SHP77 (cell line): Measurements from ENCODE around the gene APH1B.
"Not testable (repeated sequence)": the region's sequence is repeated elsewhere in the genome, so short reads cannot be mapped to it uniquely, and the experiment has no call there.

Source experiments
- DNase-seq, 2 experiments: peaks; one replicate each; lab custom pipeline; 2025; lab: John Stamatoyannopoulos, UW

The APH1B gene

DNA sequence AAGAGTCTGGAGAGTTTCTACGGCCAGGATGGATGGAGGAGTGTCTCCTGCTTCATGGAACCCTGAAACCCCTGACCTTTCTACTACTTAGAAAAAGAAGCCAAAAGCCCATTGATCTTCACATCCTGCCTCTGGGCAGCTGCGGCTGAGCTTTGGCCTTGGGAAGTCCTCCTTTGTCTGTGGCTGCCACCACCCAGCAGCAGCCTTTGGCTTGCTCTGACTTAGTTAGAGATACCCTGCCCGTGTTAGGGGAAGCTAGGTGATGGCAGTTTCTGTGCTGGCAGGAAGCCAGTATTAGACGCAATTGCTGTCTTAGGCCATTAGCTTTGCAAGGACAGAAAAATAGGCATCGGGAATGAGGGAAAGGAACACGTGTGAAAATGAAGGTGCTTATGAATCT lies 18.8 kb downstream of the APH1B start:
- peak; percentile 17 to 33 for DNase-seq

DNA sequence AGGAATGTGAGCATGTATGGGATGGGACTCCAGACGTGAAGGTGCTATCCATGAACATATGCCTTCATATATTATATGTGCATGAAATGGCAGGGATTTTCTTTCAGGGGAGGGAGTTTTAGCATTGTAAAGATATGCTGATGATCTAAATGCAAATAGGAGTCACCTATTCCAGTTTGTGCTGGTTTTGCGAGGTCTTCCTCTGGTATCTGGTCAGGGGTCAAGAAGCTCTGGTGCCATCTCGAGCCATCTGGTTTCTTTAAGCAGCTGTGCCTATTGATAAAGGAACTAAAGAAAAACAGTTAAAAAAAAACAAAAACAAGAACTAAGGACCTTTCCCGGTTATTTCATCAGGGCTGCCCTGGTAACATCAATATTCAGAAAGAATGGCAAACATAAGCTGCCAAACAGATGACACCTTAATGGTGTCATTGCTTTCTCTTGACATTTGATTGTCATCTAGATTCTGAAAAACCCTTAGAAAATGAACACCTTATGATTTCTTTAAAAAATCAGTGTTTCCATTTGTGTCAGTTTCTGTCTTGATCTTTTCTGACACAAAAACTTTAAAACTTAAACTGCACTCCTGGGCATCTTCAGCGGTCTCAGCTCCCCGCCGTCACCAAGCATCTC lies 22.7 kb downstream of the APH1B start:
- DNase-seq = no peak

DNA sequence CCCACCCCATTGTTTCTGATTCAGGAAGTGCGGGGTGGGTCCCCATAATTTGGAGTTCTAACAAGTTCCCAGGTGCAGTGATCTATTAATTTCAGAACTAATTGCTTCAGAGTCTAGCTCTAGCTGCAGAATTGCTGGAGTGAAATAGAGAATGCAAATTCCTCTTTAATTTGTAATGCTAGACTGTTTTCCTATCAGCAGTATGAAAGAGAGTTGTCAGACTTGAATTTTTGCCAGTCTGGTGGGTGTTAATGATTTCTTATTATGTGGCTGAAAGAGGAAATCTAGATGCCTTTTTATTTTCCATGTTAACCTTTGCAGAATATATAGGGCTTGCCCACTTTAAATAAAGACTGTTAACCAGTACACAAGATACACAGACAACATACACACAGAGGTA lies 23.7 kb downstream of the APH1B start:
- DNase-seq = no peak

DNA sequence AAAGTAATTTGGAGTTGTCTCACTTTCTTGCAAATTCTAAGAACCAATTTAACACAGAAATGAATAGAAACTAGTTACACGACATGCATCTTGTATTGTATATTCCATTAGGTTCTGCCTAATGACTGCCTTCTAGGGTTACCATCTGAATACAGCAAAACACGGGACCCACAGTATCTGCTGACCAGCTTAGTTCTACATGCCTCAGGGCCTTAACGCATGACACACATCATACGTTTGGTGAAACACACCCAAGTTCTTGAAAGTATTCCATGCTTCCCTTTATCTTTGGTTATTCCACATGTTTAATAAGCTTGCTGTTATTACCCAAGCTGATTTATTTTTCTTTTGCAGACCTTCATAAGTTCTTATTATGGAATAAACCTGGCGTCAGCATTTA lies 27.9 kb downstream of the APH1B start:
- no peak for DNase-seq

DNA sequence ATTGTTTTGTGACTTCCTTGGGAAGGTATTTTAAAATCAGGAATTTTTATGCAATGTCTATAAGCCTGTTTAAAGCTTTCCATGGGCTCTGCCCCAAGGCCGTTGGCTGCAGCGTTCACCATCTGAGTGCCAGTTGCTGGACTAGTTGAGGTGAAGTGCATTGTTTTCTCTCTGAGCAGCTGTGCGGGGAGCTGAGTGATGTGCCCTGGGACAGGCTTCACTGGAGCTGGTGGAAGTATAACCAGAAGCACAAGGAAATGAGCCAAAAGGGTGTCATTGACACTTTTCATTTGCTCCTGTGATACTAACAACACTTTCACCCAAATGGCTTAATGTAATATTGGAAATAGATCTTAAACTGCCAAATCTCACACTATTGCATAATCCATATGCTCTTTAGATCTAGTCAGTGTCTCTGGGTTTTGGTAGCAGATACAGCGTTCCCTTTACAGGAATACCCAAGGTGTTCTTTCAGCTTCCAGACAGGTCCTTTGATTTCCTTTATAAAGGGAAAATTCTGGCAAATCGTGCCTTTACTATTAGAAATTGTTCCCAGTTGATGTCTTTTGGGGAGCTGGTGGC lies 29.2 kb downstream of the APH1B start:
- no peak for DNase-seq

DNA sequence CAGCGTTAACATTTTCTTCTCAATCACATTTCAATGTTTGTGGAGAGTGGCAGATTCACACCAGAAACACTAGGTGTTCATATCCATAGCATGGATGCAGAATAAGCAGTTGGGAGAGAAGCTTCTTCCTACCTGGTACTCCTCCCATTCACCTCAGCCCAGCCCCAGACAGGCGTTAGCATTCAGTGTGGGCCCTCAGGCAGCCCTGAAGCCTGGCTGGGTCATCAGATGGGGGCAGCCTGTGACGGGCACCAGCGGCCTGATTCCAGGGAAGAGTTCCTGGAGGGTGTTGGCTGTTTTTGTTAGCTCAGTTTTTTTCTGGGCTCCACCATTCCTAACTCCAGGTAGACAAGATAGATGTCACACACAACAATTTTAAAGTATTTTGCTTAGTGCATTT lies 31.1 kb downstream of the APH1B start:
- DNase-seq = no peak

DNA sequence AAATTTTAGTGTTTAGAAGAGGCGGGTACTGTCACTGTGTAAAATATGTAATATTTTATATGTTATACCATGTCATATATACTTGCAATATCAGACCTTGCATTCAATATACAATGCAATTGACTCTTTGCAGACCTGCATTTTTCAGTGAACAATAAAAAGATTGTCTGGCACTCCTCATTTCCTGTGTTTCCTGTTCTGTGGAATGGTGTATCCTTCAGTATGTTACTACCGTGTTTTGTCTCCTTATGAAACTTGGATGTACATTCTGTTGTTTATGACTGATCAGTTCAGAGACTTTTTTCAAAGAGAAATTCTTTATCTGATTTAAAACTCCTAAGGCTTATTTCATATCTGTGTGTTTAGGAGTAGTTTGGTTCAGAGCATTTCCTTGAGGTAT lies 31.5 kb downstream of the APH1B start:
- DNase-seq = no peak

DNA sequence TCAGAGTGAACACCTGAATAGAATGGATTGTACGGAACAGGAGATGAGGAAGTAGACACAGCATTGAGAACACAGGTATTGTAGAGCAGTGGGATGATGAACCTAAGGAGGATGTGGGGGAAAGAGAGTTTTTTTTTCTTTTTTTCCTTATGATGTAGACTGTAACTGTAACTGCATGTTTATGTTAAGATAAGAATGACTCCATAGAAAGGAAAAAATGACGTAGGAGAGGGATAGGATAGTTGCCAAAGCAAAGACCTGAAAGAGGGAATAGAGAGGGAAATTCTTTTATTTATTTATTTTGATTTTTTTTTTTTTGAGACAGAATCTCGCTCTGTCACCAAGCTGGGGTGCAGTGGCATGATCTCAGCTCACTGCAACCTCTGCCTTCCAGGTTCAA lies 33.2 kb downstream of the APH1B start:
- DNase-seq = no peak

DNA sequence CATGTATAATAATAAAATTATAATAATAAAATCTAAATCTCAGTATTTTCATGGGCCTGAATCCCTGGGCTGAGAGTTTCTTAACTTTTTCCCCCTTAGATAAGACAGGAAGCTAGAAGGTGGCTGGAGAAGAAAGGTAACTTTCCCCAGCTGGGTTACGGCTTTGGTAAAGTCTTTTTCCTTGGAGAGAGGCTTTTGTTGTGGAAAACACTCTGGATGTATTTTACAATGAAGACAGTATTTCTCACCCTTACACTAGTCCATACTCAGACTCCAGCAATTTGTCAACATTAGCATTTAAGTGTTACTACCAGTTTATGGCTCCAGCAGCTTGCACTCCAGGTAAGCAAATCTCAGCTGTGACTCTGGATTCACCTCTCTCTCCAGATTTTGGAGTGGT lies 34.9 kb downstream of the APH1B start:
- DNase-seq = no peak

DNA sequence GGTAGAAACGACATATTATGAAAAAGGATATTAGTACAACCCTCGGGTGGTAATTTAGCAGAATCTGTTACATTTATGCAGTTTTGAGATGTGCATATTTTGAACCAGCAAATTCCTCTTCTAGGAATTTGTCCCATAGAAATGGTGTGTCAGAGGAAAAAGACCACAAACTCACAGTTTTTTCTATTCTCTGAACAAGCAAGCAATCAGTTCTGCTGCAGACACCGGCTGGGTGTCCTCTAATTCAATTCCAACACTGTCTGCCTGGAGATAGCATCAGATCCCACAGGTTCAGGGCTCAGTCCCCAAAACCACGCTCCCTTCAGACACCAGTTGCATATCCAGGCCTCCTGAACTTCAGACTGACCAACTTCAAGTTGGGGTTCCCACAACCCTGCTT lies 36.4 kb downstream of the APH1B start:
- DNase-seq = no peak

DNA sequence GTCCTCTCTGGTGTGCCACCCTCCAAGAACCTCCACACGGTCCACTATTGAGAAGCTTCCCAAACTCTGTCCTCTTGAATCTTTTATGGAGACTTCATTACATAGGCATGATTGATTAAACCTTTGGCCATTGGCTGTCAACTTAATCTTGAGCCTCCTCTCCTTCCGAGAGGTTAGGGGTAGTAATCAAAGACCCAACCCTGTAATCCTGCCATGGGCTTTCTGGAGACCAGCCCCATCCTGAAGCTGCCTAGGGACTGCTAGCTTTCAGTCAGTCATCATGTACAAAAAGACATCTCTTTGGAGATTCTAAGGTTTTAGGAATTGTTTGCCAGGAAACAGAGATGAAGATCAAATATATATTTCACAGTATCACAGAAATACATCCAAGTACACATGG lies 37.0 kb downstream of the APH1B start:
- DNase-seq = no peak

DNA sequence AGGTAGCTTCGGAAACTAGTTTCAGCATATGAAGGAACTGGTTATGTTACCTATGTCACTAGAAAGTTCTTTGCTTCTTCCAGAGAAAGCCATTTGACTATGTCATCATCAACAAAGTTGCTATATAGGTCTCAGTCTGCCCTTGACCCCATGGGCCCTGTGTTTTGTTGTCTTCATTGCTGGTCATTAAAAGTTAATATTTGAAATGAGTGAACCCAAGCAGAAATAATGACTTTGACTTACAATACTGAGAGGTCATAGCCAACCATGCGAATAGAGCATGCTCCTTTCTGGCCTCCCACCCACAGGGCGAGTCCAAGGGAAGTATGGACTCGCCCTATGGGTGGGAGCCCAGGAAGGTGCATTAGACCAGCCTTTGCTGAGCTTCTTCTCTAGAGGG lies 40.9 kb downstream of the APH1B start:
- no peak for DNase-seq

DNA sequence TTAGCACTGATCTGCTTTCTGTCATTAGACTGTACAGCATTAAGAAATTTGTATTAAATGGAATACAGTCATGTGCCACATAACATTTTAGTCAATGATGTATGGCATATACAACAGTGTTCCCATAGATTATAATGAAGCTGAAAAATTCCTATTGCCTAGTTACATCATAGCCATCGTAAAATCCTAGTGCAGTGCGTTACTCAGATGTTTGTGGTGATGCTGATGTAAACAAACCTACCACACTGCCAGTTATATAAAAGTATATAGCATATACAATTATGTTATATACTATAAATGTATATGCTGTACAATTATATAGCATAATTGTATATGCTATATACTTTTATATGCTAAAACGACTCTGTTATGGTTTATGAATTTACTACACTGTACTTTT lies 41.7 kb downstream of the APH1B start:
- DNase-seq = no peak

DNA sequence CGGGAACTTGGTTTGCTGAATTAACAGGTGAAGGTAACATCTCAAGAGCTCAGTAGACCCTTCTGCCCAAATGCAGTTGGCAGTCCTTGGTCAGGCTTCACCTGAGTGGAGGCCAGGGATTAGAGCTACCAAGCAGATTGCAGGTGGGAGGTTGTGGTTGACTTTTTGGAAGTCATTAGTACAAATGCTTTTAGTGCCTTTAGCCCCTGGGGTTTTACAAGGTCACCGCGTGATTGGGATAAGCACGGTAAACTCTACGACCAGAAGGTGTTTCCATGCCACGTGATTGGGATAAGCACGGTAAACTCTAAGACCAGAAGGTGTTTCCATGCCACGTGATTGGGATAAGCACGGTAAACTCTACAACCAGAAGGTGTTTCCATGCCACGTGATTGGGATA lies 43.0 kb downstream of the APH1B start:
- not testable (repeated sequence) for DNase-seq

DNA sequence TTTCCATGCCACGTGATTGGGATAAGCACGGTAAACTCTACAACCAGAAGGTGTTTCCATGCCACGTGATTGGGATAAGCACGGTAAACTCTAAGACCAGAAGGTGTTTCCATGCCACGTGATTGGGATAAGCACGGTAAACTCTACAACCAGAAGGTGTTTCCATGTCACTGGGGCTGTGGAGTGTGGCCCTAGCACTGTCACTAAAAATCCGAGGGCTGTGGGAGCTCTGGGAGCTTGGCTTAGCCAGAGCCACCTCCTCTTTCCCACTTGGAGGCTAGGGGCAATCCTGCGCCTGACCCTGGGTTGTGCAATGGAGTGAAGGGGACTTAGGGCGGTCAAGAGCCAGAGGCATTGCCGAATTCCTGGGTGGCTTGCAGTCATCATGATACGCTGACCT lies 43.6 kb downstream of the APH1B start:
- DNase-seq = not testable (repeated sequence)

DNA sequence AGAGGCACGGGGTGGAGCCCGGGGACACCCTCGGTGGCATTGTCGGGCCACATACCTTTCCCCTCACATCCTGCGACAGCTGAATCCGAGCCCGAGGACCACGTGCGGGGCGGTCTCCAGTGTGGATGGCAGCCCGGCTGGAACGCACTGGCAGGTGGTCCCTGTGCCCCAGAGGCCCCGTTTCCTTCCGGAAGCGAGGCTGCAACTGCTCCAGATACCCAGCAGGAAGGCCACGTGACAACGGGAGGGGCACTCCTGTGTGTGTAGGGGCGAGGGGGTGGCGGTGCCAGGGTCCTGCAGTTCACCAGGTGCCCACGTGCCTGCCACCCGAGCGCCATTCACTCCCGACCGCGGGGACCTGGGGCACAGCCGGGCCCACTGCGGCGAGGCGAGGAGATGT lies 44.1 kb downstream of the APH1B start:
- DNase-seq = no peak

DNA sequence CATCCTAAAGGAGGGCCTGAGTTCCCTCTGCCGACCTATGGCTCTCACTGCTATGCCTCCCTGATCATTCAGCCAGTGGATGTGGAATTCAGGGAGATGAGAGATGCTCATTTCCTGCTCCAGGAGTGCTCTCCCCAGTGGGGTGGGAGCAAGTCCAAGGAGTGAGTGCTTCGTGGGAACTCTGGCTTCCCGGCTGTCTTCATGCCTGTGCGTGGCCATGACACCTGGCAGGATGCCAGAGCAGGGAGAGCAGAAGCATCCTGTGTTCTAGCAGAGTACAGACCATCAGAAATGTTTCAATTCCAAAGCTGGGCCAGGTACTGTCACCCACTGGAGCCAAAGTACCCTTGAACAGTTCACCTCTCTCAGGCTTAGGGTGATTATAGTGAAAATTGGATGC lies 45.1 kb downstream of the APH1B start:
- peak in 1 of 2 experiments; percentile 36 for DNase-seq

DNA sequence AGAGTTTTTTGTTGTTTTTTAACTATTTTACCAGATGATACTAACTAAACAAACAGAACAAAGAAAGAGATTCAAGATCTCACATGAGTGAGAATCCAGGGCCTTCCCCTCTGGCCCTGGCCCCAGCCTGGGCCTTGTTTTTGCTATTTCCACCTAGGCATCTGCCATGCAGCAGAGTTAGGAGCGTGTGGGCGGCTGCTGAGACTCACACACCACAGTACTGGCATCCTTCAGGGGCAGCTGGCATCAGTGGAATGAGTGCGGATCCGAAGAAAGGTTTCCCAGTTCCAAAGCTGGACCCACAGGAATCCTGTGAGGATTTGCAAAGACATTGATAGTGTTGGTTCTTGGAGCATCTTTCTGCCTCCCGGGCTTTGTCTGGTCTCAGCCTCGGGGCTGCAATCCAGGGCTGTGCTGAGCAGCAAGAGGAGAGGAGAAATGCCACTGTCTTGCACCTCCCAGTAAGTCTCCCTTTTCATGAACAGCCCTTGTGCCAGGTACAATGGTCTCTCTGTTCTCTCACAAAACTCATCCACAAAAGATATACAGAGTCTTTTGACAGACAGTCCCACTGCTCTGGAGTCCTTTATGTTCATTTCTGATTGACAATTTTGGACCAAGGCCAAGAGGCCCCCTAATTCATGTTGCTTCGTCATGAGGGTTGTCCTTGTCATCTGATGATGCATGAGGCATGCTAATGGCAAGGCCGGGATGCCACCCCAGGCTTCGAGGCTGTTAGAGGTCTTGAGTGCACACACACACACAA lies 46.6 kb downstream of the APH1B start:
- no peak for DNase-seq

DNA sequence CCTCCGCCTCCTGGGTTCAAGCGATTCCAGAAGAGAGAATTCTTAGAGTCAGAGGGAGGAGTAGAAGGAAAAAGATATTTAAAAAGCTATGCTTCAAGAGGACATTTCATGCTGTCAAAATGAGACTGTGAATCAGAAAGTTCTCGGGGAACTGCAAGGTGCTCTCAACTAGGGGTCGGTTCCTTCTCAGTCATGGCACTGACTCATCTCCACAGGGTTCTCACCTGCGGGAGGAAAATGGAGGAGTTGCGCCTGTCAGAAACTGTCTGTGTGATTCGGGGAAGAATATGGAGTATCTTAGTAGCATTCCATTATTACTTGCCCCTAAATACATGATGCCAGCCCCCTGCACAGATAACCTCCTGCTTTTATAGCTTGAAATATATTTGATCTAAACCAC lies 47.4 kb downstream of the APH1B start:
- no peak for DNase-seq

DNA sequence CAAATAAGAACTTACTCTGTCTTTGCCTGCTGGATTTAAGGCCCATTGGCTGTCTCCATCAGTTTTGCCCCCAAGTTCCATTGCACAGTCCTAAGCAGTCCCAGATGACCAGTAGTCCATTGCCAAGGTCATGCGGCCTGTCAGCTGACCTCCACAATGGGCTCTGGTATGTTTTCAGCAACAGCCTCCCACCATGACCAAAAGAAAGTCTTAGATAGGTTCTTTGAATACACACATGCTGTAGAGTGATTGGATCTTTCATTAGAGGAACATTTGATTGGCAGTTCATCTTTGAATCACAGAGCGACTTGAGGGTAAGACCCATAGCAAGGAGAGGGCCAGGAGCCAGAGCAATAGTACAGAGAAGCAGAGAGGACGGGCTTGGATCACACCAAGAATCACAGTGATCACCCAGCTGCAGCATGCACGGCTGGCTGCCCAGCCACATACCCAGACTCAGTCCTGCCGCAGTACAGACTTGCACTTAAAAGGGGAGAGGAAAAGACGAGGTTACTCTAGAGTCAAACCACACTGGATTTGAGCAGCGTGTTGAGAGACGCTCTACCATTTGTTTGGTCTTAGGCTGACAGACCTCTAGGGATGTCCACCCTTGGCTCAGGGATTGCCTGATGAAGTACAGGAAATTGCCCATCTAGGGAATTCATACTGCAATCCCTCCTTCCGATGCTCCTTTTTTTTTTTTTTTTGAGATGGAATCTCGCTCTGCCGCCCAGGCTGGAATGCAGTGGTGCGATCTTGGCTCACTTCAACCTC lies 50.4 kb downstream of the APH1B start:
- no peak for DNase-seq

DNA sequence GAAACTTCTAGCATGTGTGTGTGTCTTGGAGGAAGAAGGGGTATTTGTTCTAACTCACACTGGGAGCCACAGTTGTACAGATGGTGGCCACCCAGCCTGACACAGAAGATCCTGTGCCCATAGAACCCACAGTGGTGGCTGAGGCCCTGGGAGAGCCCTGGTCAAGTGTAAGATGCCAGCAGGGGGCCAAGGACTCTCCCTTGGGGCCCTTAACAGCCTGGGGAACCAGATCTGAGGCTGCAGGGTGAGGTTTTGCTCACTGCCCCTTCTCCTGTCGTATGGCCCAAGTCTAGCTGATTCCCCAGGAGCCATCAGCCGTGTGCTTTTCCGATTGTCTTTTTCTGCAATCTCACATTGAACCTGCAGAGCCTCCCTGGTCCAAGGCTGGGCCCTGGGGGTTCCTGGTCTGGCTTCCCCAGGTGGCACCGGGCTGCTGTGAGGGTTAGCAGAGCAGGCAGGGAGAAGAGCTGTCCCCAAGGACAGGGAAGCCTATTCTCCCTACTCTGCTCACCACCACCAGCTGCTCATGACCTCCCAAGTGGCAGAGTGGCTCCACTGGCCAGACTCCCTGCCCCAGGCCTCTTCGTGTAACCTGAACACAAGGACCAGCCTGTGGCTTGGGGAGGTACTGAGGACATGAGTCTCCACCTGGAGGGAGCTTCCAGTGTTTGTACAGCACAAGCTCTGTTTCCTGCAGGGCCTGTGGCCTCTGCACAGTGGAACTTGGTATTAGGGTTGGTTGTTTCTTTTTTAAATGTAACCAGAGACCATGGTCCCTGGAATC lies 52.4 kb downstream of the APH1B start:
- DNase-seq = no peak

DNA sequence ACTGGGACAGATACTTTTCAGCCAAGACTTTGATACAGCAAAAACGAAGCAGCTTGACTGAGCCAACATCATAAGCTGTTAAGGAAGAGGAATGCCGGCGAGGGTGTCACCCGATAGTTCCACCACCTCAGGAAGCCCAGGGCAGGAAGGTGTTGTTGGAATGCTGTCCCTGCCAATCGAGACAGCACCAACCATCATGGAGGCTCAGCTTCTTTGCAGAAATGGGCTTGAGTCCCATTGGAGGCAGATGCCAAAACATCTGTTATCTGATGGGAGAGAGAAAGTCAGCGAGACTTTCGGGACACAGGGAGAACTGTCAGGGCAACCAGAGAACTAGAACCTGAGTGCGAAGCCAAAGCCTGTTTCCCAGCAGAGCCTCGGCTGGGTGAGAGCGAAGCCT lies 53.5 kb downstream of the APH1B start:
- no peak for DNase-seq
